HG03521 (cell line): Measurements from ENCODE around the gene NCR2.

Experiments used
- ATAC-seq: cut with Tn5 transposase; IDR thresholded peaks from one replicate; pipeline ENCODE4 v1.9.1; 2021; ENCODE audit warnings: mild to moderate bottlenecking, moderate library complexity; ENCODE audit not compliant: unreplicated experiment

The NCR2 gene

GRCh38 chr6:41356825-41357224 is 21.4 kb downstream of the NCR2 start:
- ATAC-seq, result no peak

- ATAC-seq, result no peak
These were observed 23.1 kb downstream of the NCR2 start for GRCh38 chr6:41358503-41358902.

GRCh38 chr6:41359617-41360313 is 24.4 kb downstream of the NCR2 start:
- no peak for ATAC-seq

GRCh38 chr6:41360314-41360685 is 24.9 kb downstream of the NCR2 start:
- no peak for ATAC-seq

- no peak for ATAC-seq
These were observed 30.7 kb downstream of the NCR2 start for GRCh38 chr6:41366150-41366549.

- no peak for ATAC-seq
These were observed 31.7 kb downstream of the NCR2 start for GRCh38 chr6:41367061-41367460.

- no peak for ATAC-seq
These were observed 32.3 kb downstream of the NCR2 start for GRCh38 chr6:41367700-41368099.

- no peak for ATAC-seq
These were observed 35.2 kb downstream of the NCR2 start for GRCh38 chr6:41370488-41371111.

- no peak for ATAC-seq
These were observed 36.1 kb downstream of the NCR2 start for GRCh38 chr6:41371461-41371991.

- no peak for ATAC-seq
These were observed 36.8 kb downstream of the NCR2 start for GRCh38 chr6:41371992-41372831.

GRCh38 chr6:41372832-41373626 is 37.6 kb downstream of the NCR2 start:
- ATAC-seq, result no peak

- ATAC-seq, result no peak
These were observed 38.2 kb downstream of the NCR2 start for GRCh38 chr6:41373627-41373918.

- no peak for ATAC-seq
These were observed 38.7 kb downstream of the NCR2 start for GRCh38 chr6:41373919-41374617.

- ATAC-seq, result no peak
These were observed 39.5 kb downstream of the NCR2 start for GRCh38 chr6:41374618-41375590.

- ATAC-seq, result no peak
These were observed 40.3 kb downstream of the NCR2 start for GRCh38 chr6:41375598-41376151.

GRCh38 chr6:41376176-41376575 is 40.8 kb downstream of the NCR2 start:
- no peak for ATAC-seq

GRCh38 chr6:41377071-41377470 is 41.7 kb downstream of the NCR2 start:
- no peak for ATAC-seq

- ATAC-seq, result no peak
These were observed 43.9 kb downstream of the NCR2 start for GRCh38 chr6:41379306-41379705.

GRCh38 chr6:41386594-41386993 is 51.2 kb downstream of the NCR2 start:
- no peak for ATAC-seq
